Ishikawa (cell line): Measurements from ENCODE around the gene TC2N.

Source experiments
- CEBPB ChIP-seq: IDR thresholded peaks from 2 replicates; pipeline ENCODE4 v1.6.1; 2012
- CREB1 ChIP-seq: IDR thresholded peaks from 2 replicates; pipeline ENCODE4 v1.6.1; 2012; ENCODE audit warnings: low read depth
- EGR1 ChIP-seq: IDR thresholded peaks from 2 replicates; pipeline ENCODE4 v1.6.1; 2012
- EP300 ChIP-seq: IDR thresholded peaks from 2 replicates; pipeline ENCODE4 v1.6.1; 2012; ENCODE audit warnings: borderline replicate concordance
- FOXM1 ChIP-seq: IDR thresholded peaks from 2 replicates; pipeline ENCODE4 v1.6.1; 2012; ENCODE audit warnings: low read depth, borderline replicate concordance
- MAX ChIP-seq: IDR thresholded peaks from 2 replicates; pipeline ENCODE4 v1.6.1; 2012
- NFIC ChIP-seq: IDR thresholded peaks from 2 replicates; pipeline ENCODE4 v1.6.1; 2012
- RAD21 ChIP-seq: IDR thresholded peaks from 2 replicates; pipeline ENCODE4 v1.6.1; 2012; ENCODE audit warnings: low read depth
- REST ChIP-seq: IDR thresholded peaks from 2 replicates; pipeline ENCODE4 v1.6.1; 2012; ENCODE audit warnings: low read depth, mild to moderate bottlenecking
- TAF1 ChIP-seq: IDR thresholded peaks from 2 replicates; pipeline ENCODE4 v1.6.1; 2012; ENCODE audit warnings: low read depth, mild to moderate bottlenecking
- TCF12 ChIP-seq: IDR thresholded peaks from 2 replicates; pipeline ENCODE4 v1.6.1; 2012; ENCODE audit warnings: low read depth
- TEAD4 ChIP-seq: IDR thresholded peaks from 2 replicates; pipeline ENCODE4 v1.6.1; 2012
- USF1 ChIP-seq: IDR thresholded peaks from 2 replicates; pipeline ENCODE4 v1.6.1; 2012
- YY1 ChIP-seq: IDR thresholded peaks from 2 replicates; pipeline ENCODE4 v1.6.1; 2012; ENCODE audit warnings: low read depth
- ZBTB7A ChIP-seq: IDR thresholded peaks from 2 replicates; pipeline ENCODE4 v1.6.1; 2012; ENCODE audit warnings: low read depth

Gene TC2N

GRCh38 chr14:91786188-91786587 is 81.1 kb downstream of the TC2N start:
- TF ChIP-seq TAF1 (no peak), RAD21 (no peak), YY1 (no peak), TCF12 (no peak), NFIC (no peak), REST (no peak), FOXM1 (no peak), CEBPB (no peak), USF1 (no peak), ZBTB7A (no peak), EP300 (no peak), TEAD4 (no peak), MAX (no peak), EGR1 (no peak), CREB1 (no peak)

- TF ChIP-seq REST (no peak), RAD21 (no peak), YY1 (no peak), TCF12 (no peak), NFIC (no peak), MAX (no peak), USF1 (no peak), CEBPB (no peak), EP300 (no peak), EGR1 (no peak), TAF1 (no peak), CREB1 (no peak)
These were observed 86.9 kb downstream of the TC2N start for GRCh38 chr14:91780452-91780851.

GRCh38 chr14:91778217-91778616 is 89.1 kb downstream of the TC2N start:
- TF ChIP-seq TCF12 (no peak), YY1 (no peak), ZBTB7A (no peak), USF1 (no peak), EGR1 (no peak), TAF1 (no peak), CEBPB (no peak), RAD21 (no peak), MAX (no peak), NFIC (no peak), REST (no peak), TEAD4 (no peak), EP300 (no peak), FOXM1 (no peak), CREB1 (no peak)
